Neural cell (in vitro differentiated cells): ENCODE data around the gene ST8SIA6. TPM values are rescaled to one million over a fixed set of nuclear protein-coding genes. Genes with fewer than 3 reads are reported as not detected.

ENCODE experiments used
- H2AFZ ChIP-seq: fragments of 200-600, 300-800 bp; sonication (generic), shearing (Covaris generic); 2 replicates; pipeline ENCODE4 v1.6.0; 2014; ENCODE audit warnings: low read depth, mild to moderate bottlenecking, antibody characterized with exemption, low read length, moderate library complexity
- H3F3A ChIP-seq: fragments of 200-600 bp; shearing (Covaris generic); 2 replicates; pipeline ENCODE4 v1.6.1; 2016; ENCODE audit warnings: mild to moderate bottlenecking, moderate library complexity, mixed read lengths, antibody characterized with exemption, low read length; ENCODE audit not compliant: insufficient read depth, poor library complexity, severe bottlenecking
- H3K27ac ChIP-seq: fragments of 200-600, 300-800 bp; sonication (generic), shearing (Covaris generic); 2 replicates; pipeline ENCODE4 v1.5.1; 2014; ENCODE audit warnings: mild to moderate bottlenecking, low read length, moderate library complexity
- H3K27me3 ChIP-seq: fragments of 300-800, 200-600 bp; sonication (generic), shearing (Covaris generic); 2 replicates; pipeline ENCODE4 v1.6.0; 2014; ENCODE audit warnings: mild to moderate bottlenecking, low read depth, low read length, moderate library complexity; ENCODE audit not compliant: insufficient read depth
- H3K36me3 ChIP-seq: fragments of 300-800, 200-600 bp; sonication (generic), shearing (Covaris generic); 2 replicates; pipeline ENCODE4 v1.5.1; 2014; ENCODE audit warnings: mild to moderate bottlenecking, antibody characterized with exemption, low read length, moderate library complexity; ENCODE audit not compliant: insufficient read depth
- H3K4me2 ChIP-seq: fragments of 300-800, 200-600 bp; sonication (generic), shearing (Covaris generic); 2 replicates; pipeline ENCODE4 v1.6.0; 2014; ENCODE audit warnings: mild to moderate bottlenecking, low read length
- H3K4me3 ChIP-seq: fragments of 300-800, 200-600 bp; sonication (generic), shearing (Covaris generic); 2 replicates; pipeline ENCODE4 v1.5.1; 2014; ENCODE audit warnings: mild to moderate bottlenecking, low read length, moderate library complexity
- H3K79me2 ChIP-seq: fragments of 200-600 bp; shearing (Covaris generic); replicated peaks from 2 replicates; pipeline ENCODE4 v1.6.0; 2014; ENCODE audit warnings: mild to moderate bottlenecking, low read length, moderate library complexity; ENCODE audit not compliant: insufficient read depth
- H3K9ac ChIP-seq: fragments of 300-800, 200-600 bp; sonication (generic), shearing (Covaris generic); 2 replicates; pipeline ENCODE4 v1.6.1; 2016; ENCODE audit warnings: mild to moderate bottlenecking, low read length, mixed read lengths
- H3K9me2 ChIP-seq: fragments of 200-600 bp; shearing (Covaris generic); 2 replicates; pipeline ENCODE4 v1.6.1; 2016; ENCODE audit warnings: mild to moderate bottlenecking, low read length, mixed read lengths; ENCODE audit not compliant: insufficient read depth
- H3K9me3 ChIP-seq: fragments of 200-600, 300-800 bp; sonication (generic), shearing (Covaris generic); 2 replicates; pipeline ENCODE4 v1.6.1; 2016; ENCODE audit warnings: mild to moderate bottlenecking, mixed run types, low read length, moderate library complexity, mixed read lengths
- H4K20me1 ChIP-seq: fragments of 200-600 bp; shearing (Covaris generic); 2 replicates; pipeline ENCODE4 v1.6.1; 2016; ENCODE audit warnings: mild to moderate bottlenecking, mixed run types; ENCODE audit not compliant: insufficient read depth
- EP300 ChIP-seq: fragments of 450-650 bp; conservative IDR thresholded peaks from 2 replicates; pipeline ENCODE4 v1.6.1; 2014; ENCODE audit warnings: antibody characterized with exemption, mild to moderate bottlenecking, moderate library complexity; ENCODE audit not compliant: poor library complexity, severe bottlenecking
- EZH2 ChIP-seq: fragments of 200-600, 300-800 bp; shearing (Covaris generic), sonication (generic); IDR thresholded peaks from 2 replicates; pipeline ENCODE4 v1.6.1; 2014; ENCODE audit warnings: antibody characterized with exemption, low read length, borderline replicate concordance, mild to moderate bottlenecking; ENCODE audit not compliant: insufficient read depth, poor library complexity, severe bottlenecking
- MXI1 ChIP-seq: fragments of 450-650 bp; conservative IDR thresholded peaks from 2 replicates; pipeline ENCODE4 v1.6.1; 2014; ENCODE audit warnings: antibody characterized with exemption, mild to moderate bottlenecking; ENCODE audit not compliant: poor library complexity, severe bottlenecking
- POLR2AphosphoS5 ChIP-seq: IDR thresholded peaks from 2 replicates; pipeline ENCODE4 v1.6.1; 2012
- RAD21 ChIP-seq: fragments of 450-650 bp; conservative IDR thresholded peaks from 2 replicates; pipeline ENCODE4 v1.6.1; 2014; ENCODE audit warnings: antibody characterized with exemption, mild to moderate bottlenecking, moderate library complexity
- REST ChIP-seq: IDR thresholded peaks from 2 replicates; pipeline ENCODE4 v1.6.1; 2012; ENCODE audit warnings: borderline replicate concordance
- SMC3 ChIP-seq: fragments of 450-650 bp; conservative IDR thresholded peaks from 2 replicates; pipeline ENCODE4 v1.6.1; 2014; ENCODE audit warnings: antibody characterized with exemption, mild to moderate bottlenecking, moderate library complexity; ENCODE audit not compliant: poor library complexity
- TAF1 ChIP-seq: IDR thresholded peaks from 2 replicates; pipeline ENCODE4 v1.6.1; 2012; ENCODE audit warnings: low read depth
- polyA plus RNA-seq: library from polyadenylated mRNA; depleted of rRNA; stranded (reverse); fragments of >200 nt; gene quantifications from 2 replicates; pipeline ENCODE4 v1.2.3, GENCODE V29; 2014
- TF ChIP-seq, protein P1 (sequence below): fragments of 450-650 bp; IDR thresholded peaks from 2 replicates; pipeline ENCODE4 v1.5.1; 2014; ENCODE audit warnings: antibody characterized with exemption, mild to moderate bottlenecking, moderate library complexity; ENCODE audit not compliant: poor library complexity, severe bottlenecking

ST8SIA6 gene
- polyA plus RNA-seq, 1 donor from 2014 or later, result 0.41 TPM

- H4K20me1 ChIP-seq, result no peaks in the 10 kb centered on the region
- no peaks in the 10 kb centered on the region for H3K36me3 ChIP-seq
- H3K4me3 ChIP-seq, result no peak overlapping the region
- no peak overlapping the region for H3K9ac ChIP-seq
- no peaks in the 10 kb centered on the region for H3K9me3 ChIP-seq
- TF ChIP-seq MXI1, result no peak
- TF ChIP-seq, protein P1, sequence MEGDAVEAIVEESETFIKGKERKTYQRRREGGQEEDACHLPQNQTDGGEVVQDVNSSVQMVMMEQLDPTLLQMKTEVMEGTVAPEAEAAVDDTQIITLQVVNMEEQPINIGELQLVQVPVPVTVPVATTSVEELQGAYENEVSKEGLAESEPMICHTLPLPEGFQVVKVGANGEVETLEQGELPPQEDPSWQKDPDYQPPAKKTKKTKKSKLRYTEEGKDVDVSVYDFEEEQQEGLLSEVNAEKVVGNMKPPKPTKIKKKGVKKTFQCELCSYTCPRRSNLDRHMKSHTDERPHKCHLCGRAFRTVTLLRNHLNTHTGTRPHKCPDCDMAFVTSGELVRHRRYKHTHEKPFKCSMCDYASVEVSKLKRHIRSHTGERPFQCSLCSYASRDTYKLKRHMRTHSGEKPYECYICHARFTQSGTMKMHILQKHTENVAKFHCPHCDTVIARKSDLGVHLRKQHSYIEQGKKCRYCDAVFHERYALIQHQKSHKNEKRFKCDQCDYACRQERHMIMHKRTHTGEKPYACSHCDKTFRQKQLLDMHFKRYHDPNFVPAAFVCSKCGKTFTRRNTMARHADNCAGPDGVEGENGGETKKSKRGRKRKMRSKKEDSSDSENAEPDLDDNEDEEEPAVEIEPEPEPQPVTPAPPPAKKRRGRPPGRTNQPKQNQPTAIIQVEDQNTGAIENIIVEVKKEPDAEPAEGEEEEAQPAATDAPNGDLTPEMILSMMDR, result no peak
- no peak for TF ChIP-seq TAF1
- no peak for TF ChIP-seq RAD21
- no peak for TF ChIP-seq REST
- TF ChIP-seq EP300, result no peak
- no peak for TF ChIP-seq SMC3
- no peak for TF ChIP-seq POLR2AphosphoS5
- TF ChIP-seq EZH2, result no peak
- H3K79me2 ChIP-seq, result no peaks in the 10 kb centered on the region
- H3K27me3 ChIP-seq, result no peaks in the 10 kb centered on the region
- no peak overlapping the region for H3K4me2 ChIP-seq
- H3K9me2 ChIP-seq, result no peaks in the 10 kb centered on the region
- H3K27ac ChIP-seq, result no peak overlapping the region
- no peak overlapping the region for H2AFZ ChIP-seq
- H3F3A ChIP-seq, result no peaks in the 10 kb centered on the region
These were observed 100.7 kb downstream of the ST8SIA6 start for GRCh38 chr10:17353568-17354300.

DNA sequence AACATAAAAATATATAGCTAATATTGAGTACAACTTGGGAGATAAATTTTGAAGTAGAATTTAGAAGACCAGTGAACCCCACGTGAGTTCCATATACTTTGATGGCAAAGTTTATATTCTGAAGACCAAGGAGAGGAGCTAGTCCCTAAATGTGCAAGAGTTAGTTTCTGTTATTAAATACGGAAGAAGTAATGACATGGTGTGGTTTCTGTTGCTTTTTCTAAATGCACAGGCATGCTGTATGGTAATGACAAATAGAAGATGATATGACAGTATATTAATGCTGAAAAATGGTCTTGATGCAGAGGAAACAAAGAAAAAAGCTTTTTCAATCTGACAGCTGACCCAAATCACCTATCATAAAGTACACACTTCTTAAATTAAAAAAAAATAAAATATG lies 101.8 kb downstream of the ST8SIA6 start:
- Histone ChIP-seq H3F3A (no peaks in the 10 kb centered on the region), H3K4me2 (no peak overlapping the region), H3K9ac (no peak overlapping the region), H3K79me2 (no peaks in the 10 kb centered on the region), H2AFZ (no peak overlapping the region), H3K9me3 (no peaks in the 10 kb centered on the region), H4K20me1 (no peaks in the 10 kb centered on the region), H3K27ac (no peak overlapping the region), H3K9me2 (no peaks in the 10 kb centered on the region), H3K4me3 (no peak overlapping the region), H3K36me3 (no peaks in the 10 kb centered on the region), H3K27me3 (no peaks in the 10 kb centered on the region)
- TF ChIP-seq TAF1 (no peak), EP300 (no peak), MXI1 (no peak), REST (no peak), SMC3 (no peak), EZH2 (no peak), RAD21 (no peak), POLR2AphosphoS5 (no peak)
- TF ChIP-seq, protein P1, result no peak
